C4-2B (cell line): ENCODE results near the gene ADAM22.

Experiments
- CTCF ChIP-seq: fragments of 450-650 bp; conservative IDR thresholded peaks from 2 replicates; pipeline ENCODE4 v1.5.1; 2017; ENCODE audit warnings: mild to moderate bottlenecking
- ZFX ChIP-seq: fragments of 450-650 bp; IDR thresholded peaks from 2 replicates; pipeline ENCODE4 v1.6.1; 2017

GRCh38 chr7:88073626-88074025 is 139.6 kb downstream of the ADAM22 start:
- TF ChIP-seq CTCF (no peak), ZFX (no peak)
